ENCODE measurements around the gene ZNF684.

The ZNF684 gene

DNA sequence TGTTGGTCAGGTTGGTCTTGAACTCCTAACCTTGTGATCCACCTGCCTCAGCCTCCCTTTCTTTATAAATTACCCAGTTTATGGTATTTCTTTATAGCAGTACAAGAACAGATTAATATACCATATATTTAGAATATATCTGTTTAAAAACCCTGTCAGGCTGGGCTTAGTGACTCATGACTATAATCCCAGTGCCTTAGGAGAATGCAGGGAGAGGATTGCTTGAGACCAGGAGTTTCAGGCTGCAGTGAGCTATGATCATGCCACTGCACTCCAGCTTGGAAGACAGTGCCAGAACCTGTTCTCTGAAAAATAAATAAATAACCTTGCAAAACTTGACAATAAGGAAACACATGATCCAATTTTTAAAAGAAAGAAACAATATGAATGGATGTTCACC lies 43.9 kb downstream of the ZNF684 start:
- DNase-seq = no peak

DNA sequence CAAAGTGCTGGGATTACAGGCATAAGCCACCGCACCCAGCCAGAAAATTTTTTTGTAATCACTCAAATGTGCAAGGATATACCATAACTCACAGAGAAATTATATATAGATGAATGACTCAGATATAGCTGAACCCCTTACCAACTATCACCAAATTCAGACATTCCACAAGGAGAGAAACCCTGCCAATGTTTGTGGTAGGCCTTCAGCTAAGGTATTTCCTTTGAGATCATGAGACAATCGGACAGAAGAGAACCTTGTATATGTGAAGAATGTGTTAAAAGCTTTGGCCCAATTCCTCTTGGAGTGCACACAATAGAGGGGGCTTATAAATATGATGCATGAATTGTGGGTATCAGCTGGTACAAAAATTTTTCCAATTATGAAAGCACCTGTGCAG lies 50.7 kb downstream of the ZNF684 start:
- no peak for DNase-seq

DNA sequence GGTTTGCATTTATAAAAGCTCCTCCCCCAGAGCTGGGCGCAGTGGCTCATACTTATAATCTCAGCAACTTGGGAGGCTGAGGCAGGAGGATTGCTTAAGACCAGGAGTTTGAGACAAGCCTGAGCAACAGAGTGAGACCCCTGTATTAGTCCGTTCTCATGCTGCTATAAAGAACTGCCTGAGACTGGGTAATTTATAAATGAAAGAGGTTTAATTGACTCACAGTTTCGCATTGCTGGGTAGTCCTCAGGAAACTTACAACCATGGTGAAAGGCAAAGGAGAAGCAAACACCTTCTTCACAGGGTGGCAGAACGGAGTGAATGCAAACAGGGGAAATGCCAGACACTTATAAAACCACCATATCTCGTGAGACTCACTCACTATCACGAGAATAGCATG lies 52.5 kb downstream of the ZNF684 start:
- no peak for DNase-seq

DNA sequence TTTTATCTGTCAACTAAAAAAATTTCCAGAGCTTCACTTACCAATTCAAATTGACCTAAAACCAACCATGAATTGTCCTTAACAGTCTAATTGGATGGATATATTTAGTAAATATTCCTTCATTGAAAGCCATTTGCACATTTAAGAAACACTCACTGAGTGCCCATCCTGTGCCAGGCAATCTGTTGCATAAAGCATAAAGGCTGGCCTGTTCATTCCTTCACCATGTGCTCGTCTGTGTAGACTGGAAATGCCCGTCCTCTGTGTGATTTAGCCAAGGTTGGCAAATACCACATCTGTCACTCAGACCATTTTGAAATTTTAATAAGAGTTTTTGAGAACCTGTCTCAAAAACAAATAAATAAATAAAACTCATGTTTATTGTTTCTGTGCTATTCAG lies 57.1 kb downstream of the ZNF684 start:
- no peak for DNase-seq

DNA sequence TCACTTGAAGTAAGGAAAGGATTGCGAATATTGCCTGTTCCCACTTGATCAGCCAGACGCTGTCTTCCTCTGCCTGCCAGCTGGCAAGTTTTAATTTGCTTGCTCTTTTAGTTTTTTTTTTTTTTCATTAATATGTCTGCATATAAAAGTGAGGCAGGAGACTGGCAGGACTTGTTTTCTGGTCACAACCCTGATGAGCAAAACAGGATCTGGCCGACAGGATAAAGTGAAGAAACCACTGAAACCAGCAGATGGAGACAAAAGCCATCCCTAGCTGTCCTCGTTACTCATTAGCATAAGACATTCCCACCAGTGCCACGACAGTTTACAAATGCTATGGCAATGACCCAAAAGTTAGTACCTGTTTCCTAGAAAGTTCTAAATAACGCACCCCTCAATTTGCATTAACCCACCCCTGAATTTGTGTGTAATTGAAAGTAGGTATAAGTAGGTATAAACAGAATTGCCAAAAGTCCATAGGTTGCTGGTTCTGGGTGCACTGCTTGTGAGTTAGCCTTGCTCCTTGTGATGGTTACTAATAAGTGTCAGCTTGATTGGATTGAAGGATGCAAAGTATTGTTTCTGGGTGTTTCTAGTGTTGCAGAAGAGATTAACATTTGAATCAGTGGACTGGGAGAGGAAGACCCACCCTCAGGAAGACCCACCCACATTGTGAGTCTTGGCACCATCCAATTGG lies 60.8 kb downstream of the ZNF684 start:
- no peak for DNase-seq

DNA sequence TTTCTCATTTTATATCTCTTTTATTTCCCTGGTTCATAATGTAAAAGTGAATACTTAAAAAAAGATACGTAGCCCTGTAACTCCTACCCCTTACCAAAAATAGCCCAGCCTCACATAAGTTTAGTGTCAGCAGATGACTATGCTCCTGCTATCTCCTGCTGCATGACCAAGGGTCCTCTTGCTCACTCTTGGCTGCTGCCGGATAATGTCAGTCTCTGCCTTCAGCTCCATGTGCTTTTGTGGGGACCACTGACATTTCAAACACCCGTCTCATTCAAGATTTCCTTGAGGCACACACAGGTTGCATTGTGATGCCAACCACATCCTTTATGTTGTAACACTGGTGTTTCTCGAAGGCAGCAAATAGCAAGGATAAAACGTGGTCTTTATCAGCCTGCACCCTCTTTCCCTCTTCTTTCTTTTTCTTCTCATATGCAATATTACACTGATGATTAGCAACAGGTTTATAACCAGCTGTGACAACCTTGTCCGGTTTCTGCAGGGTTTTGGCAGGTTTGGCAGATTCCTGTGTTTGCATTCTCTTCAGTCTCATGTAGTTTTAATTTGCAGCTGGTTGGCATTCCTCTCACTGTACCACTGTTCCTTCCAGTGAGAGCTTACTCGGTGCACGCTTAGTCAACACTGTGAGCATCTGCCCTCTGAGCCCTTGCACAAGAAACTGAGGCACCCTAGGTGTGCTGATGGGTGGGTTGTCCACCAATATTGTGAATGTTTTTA lies 62.2 kb downstream of the ZNF684 start:
- no peak for DNase-seq

DNA sequence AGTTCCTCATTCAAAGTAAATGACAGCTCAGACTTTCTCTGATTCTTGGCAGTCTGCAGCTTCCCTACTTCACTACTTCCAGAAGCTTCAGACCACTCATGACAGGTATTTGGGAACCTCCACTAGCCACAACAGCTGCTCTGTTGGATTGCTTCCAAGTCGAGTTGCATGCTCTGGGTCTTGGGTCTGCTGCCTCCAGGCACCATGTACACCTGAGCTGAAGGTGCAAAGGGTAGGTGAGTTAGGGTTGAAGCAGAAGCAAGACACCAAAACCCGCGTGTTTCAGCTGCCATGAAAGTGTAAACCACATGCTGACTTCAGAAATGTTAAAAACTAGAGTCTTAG lies 62.7 kb downstream of the ZNF684 start:
- no peak for DNase-seq

DNA sequence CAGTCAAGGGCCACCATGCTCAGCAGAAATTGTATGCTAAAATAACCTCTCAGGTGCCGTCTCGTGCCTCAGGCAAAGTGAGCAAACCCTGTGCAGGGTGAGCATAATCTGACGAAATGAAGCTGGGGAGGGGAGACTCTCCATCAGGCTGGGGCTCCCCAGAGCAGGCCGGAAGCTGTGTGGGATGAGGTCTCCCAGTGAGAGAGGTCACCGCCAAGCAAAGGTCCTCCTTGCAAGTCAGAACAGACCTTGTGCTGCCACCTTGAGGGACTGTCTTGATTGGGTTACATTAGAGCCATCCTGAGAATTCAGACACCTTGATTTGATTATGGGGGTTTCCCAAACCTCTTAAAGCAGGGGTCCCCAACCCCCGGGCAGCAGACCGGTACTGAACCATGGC lies 64.2 kb downstream of the ZNF684 start:
- no peak for DNase-seq

All from GF-D8 (cell line).